OCI-LY7 (cell line): ENCODE measurements around the gene SF3B6. TPM values are rescaled to one million over a fixed set of nuclear protein-coding genes. Genes with fewer than 3 reads are reported as not detected.
A peak's percentile ranks its signal among the peaks of the same experiment; 100 is the strongest.

Experiments used
- BruUV-seq: library from RNA; stranded (reverse); fragments of 400-500 nt; replicated peaks from 2 replicates; lab custom pipeline; 2021; lab: Mats Ljungman, UMichigan
- CTCF ChIA-PET: fragments of 300-600 bp; sonication (Branson Sonifier 250); formaldehyde crosslinking; loops from one replicate; lab custom pipeline; 2022; ENCODE audit warnings: antibody characterized with exemption; ENCODE audit not compliant: unreplicated experiment; lab: Charles Lee
- POLR2A ChIA-PET: fragments of 300-600 bp; sonication (Branson Sonifier 250); formaldehyde crosslinking; loops from one replicate; lab custom pipeline; 2022; ENCODE audit warnings: antibody characterized with exemption; lab: Charles Lee
- DNase-seq: peaks from one replicate; pipeline ENCODE4 v3.0.0-alpha.2; 2015; ENCODE audit warnings: low spot score
- H2AFZ ChIP-seq: fragments of 200-600 bp; sonication (generic), shearing (Covaris generic); 2 replicates; pipeline ENCODE4 v1.6.1; 2014; ENCODE audit warnings: mild to moderate bottlenecking, antibody characterized with exemption, low read length, moderate library complexity
- H3K27ac ChIP-seq: fragments of 200-600 bp; sonication (generic); 2 replicates; pipeline ENCODE4 v1.5.1; 2014; ENCODE audit warnings: mixed run types, low read depth, mild to moderate bottlenecking, moderate library complexity, low read length, inconsistent platforms; ENCODE audit not compliant: poor library complexity, severe bottlenecking
- H3K36me3 ChIP-seq: fragments of 200-600 bp; sonication (generic); 2 replicates; pipeline ENCODE4 v1.6.1; 2014; ENCODE audit warnings: mild to moderate bottlenecking, antibody characterized with exemption, low read length, moderate library complexity, mixed read lengths; ENCODE audit not compliant: insufficient read depth
- H3K4me1 ChIP-seq: fragments of 200-600 bp; sonication (generic); 2 replicates; pipeline ENCODE4 v1.5.1; 2014; ENCODE audit warnings: mild to moderate bottlenecking, low read length; ENCODE audit not compliant: insufficient read depth, poor library complexity, severe bottlenecking
- H3K4me2 ChIP-seq: fragments of 200-600 bp; sonication (generic); 2 replicates; pipeline ENCODE4 v1.6.1; 2014; ENCODE audit warnings: mild to moderate bottlenecking, low read length
- H3K4me3 ChIP-seq: fragments of 200-600 bp; sonication (generic); 2 replicates; pipeline ENCODE4 v1.5.1; 2014; ENCODE audit warnings: mild to moderate bottlenecking, low read depth, low read length; ENCODE audit not compliant: poor library complexity, severe bottlenecking
- H3K79me2 ChIP-seq: fragments of 200-600 bp; sonication (generic); 2 replicates; pipeline ENCODE4 v1.6.1; 2016; ENCODE audit warnings: low read depth, mild to moderate bottlenecking, low read length, moderate library complexity, mixed read lengths; ENCODE audit not compliant: insufficient read depth
- H3K9me2 ChIP-seq: fragments of 200-600 bp; sonication (generic); 2 replicates; pipeline ENCODE4 v1.6.1; 2016; ENCODE audit warnings: mild to moderate bottlenecking, low read length, mixed read lengths; ENCODE audit not compliant: insufficient read depth
- H3K9me3 ChIP-seq: fragments of 200-600 bp; sonication (generic); 2 replicates; pipeline ENCODE4 v1.6.1; 2014; ENCODE audit warnings: mild to moderate bottlenecking, mixed run types, low read length, mixed read lengths
- H4K20me1 ChIP-seq: fragments of 200-600 bp; sonication (generic); 2 replicates; pipeline ENCODE4 v1.6.1; 2014; ENCODE audit warnings: mild to moderate bottlenecking, antibody characterized with exemption, low read length, moderate library complexity, mixed read lengths; ENCODE audit not compliant: insufficient read depth
- EZH2phosphoT487 ChIP-seq: fragments of 200-600 bp; sonication (generic); IDR thresholded peaks from 2 replicates; pipeline ENCODE4 v1.6.1; 2018; ENCODE audit warnings: low read depth, borderline replicate concordance, mild to moderate bottlenecking, mixed run types, antibody characterized with exemption, low read length, moderate library complexity, mixed read lengths
- intact Hi-C: fragments of 100-400 bp; cut with micrococcal nuclease; formaldehyde crosslinking; loops from one replicate; pipeline ENCODE4 v1.10.0; 2022; ENCODE audit not compliant: unreplicated experiment
- total RNA-seq, 2 experiments: library from RNA; depleted of rRNA in 1 of 2; stranded (reverse); fragments of >200 nt in 1 of 2; shearing (Covaris generic) in 1 of 2; gene quantifications; 2 replicates each; pipeline ENCODE4 v1.2.3, GENCODE V29; 2014 to 2022
- TF ChIP-seq, protein P1 (sequence below): fragments of 200-600 bp; sonication (generic); conservative IDR thresholded peaks from 2 replicates; pipeline ENCODE4 v1.5.1; 2014; ENCODE audit warnings: mild to moderate bottlenecking, antibody characterized with exemption, low read length, moderate library complexity, mixed read lengths

Gene SF3B6
- total RNA-seq, 2 experiments from 2014 or later: 112 to 143 TPM

DNA sequence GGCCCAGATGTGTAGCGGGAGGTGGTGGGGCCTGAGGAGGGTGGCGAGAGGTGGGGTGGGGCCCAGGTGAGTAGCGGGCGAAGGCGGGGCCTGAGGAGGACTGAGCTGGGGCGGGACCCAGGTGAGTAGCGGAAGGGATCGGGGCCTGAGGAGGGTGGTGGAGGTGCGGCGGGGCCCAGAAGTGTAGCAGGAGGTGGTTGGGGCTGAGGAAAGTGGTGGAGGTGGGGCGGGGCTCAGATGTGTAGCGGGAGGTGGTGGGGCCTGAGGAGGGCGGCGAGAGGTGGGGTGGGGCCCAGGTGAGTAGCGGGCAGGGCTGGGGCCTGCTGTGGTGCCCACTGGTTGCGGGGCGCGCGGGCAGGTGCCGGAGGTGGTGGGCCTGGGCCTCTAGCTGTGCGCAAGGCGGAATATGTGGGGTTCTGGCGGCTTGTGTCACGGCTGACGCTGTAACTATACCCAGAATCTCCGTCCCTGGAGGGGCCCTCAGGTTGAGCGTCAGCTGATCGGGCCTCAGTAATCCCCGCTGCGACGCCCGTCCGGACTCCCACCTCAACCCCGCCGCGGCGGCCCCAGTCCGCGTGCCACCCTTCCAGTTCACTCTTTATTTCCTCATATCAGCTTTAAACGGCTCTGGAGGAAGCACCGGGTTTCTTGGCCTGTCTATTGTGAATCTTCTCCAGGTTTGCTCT, 866 bp upstream of the SF3B6 start:
- POLR2A ChIA-PET: interaction anchor here (0.6 to 2.5 kb wide), 14 partner anchors 9 to 896 kb away, joined by 3 to 16 read pairs (median 4); partner anchors contain the start of genes ATAD2B and WDCP
- H3K4me2 ChIP-seq: peak overlapping the region; percentile 85
- H3K4me3 ChIP-seq: peak overlapping the region; percentile 80

DNA sequence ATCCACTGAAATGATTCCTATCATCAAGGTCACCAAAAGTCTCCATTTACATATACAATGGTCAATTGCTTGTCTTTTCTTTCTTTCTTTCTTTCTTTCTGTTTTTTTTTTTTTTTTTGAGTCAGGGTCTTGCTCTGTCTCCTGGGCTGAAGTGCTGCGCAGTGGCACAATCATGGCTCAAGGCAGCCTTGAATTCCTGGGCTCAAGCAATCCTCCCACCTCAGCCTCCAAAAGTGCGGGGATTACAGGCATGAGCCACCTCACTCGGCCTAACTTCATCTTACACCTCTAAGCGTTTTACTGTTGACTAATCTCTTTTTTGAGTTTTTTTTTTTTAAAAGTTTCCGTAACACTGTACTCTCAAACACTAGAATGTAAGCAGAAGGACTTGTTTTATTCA, 867 bp downstream of the SF3B6 start:
- no peak overlapping the region for H3K27ac ChIP-seq
- peaks cover 42% of the 10 kb centered on the region for H3K79me2 ChIP-seq
- BruUV-seq: no TSS peak
- H3K4me2 ChIP-seq: peak overlapping the region; percentile 68
- TF ChIP-seq, protein P1, sequence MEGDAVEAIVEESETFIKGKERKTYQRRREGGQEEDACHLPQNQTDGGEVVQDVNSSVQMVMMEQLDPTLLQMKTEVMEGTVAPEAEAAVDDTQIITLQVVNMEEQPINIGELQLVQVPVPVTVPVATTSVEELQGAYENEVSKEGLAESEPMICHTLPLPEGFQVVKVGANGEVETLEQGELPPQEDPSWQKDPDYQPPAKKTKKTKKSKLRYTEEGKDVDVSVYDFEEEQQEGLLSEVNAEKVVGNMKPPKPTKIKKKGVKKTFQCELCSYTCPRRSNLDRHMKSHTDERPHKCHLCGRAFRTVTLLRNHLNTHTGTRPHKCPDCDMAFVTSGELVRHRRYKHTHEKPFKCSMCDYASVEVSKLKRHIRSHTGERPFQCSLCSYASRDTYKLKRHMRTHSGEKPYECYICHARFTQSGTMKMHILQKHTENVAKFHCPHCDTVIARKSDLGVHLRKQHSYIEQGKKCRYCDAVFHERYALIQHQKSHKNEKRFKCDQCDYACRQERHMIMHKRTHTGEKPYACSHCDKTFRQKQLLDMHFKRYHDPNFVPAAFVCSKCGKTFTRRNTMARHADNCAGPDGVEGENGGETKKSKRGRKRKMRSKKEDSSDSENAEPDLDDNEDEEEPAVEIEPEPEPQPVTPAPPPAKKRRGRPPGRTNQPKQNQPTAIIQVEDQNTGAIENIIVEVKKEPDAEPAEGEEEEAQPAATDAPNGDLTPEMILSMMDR: no peak
- POLR2A ChIA-PET: interaction anchor here (1.0 to 2.5 kb wide), 4 partner anchors 9 to 148 kb away, joined by 3 to 16 read pairs (median 8); partner anchors contain the start of genes ATAD2B and WDCP
- no peak overlapping the region; the same call in 1 of the 2 replicates for H2AFZ ChIP-seq
- H3K36me3 ChIP-seq: peaks cover 38% of the 10 kb centered on the region
- no peaks in the 10 kb centered on the region for H3K9me3 ChIP-seq
- H3K4me1 ChIP-seq: peaks cover 19% of the 10 kb centered on the region
- no peak for DNase-seq
- H4K20me1 ChIP-seq: no peaks in the 10 kb centered on the region
- peak overlapping the region; percentile 80 for H3K4me3 ChIP-seq
- CTCF ChIA-PET: interaction anchor here (1.8 kb wide), 1 partner anchor 28 kb away, joined by 10 read pairs; the partner anchor contains the start of gene WDCP
- H3K9me2 ChIP-seq: no peaks in the 10 kb centered on the region
- intact Hi-C loops: no loop called here

More for the DNA sequence above, 866 bp upstream of the SF3B6 start:
- Histone ChIP-seq H3K9me2 (no peaks in the 10 kb centered on the region), H3K79me2 (peaks cover 38% of the 10 kb centered on the region), H3K9me3 (no peaks in the 10 kb centered on the region), H3K4me1 (peaks cover 19% of the 10 kb centered on the region), H2AFZ (peak overlapping the region; percentile 73), H4K20me1 (no peaks in the 10 kb centered on the region), H3K27ac (no peak overlapping the region), H3K36me3 (peaks cover 26% of the 10 kb centered on the region)
- peak; percentile 21 for DNase-seq
- intact Hi-C loops: loop anchor here (1.0 to 2.0 kb wide), 2 partner anchors 137 to 150 kb away; partner anchors contain the start of genes ATAD2B and UBXN2A
- no peak for TF ChIP-seq EZH2phosphoT487
- TF ChIP-seq, protein P1: no peak
- no TSS peak for BruUV-seq
- CTCF ChIA-PET: interaction anchor here (0.6 to 1.8 kb wide), 3 partner anchors 8 to 1436 kb away, joined by 4 to 10 read pairs (median 8); partner anchors contain the start of genes TP53I3 and WDCP

DNA sequence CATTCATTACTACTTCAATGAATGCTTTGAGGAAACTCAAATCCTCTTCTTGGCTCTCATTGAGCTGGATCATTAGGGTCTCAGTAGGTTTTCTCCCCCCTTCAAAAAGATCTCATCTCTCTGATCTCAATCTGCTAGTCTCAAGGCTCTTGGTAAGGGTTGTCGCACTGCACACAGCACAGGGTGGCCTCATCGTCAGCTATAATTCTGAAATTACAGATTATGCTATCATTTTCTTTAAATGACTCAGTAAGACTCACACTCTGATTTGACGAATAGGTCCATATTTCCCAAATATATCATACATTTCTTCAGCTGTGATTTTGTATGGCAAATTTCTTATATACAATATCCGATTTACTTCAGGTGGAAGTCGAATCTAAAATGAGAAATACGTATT, 2.3 kb downstream of the SF3B6 start:
- H3K79me2 ChIP-seq: peaks cover 42% of the 10 kb centered on the region

More for the DNA sequence above, 2.3 kb downstream of the SF3B6 start:
- H3K27ac ChIP-seq: no peak overlapping the region
- peaks cover 19% of the 10 kb centered on the region for H3K4me1 ChIP-seq
- H3K4me3 ChIP-seq: no peak overlapping the region
- no peaks in the 10 kb centered on the region for H3K9me3 ChIP-seq
- CTCF ChIA-PET: no interaction called here
- BruUV-seq: no TSS peak
- H3K4me2 ChIP-seq: no peak overlapping the region
- no peak overlapping the region for H2AFZ ChIP-seq
- peaks cover 52% of the 10 kb centered on the region for H3K36me3 ChIP-seq
- POLR2A ChIA-PET: interaction anchor here (0.6 to 2.0 kb wide), 2 partner anchors 27 to 28 kb away, joined by 6 to 8 read pairs; partner anchors contain the start of gene WDCP
- no peaks in the 10 kb centered on the region for H4K20me1 ChIP-seq
- no peaks in the 10 kb centered on the region for H3K9me2 ChIP-seq
- intact Hi-C loops: no loop called here
- DNase-seq: no peak
- TF ChIP-seq EZH2phosphoT487: no peak
- TF ChIP-seq, protein P1: no peak
